Measurements from ENCODE around the gene IRAK4. TPM values are rescaled to one million over a fixed set of nuclear protein-coding genes. Genes with fewer than 3 reads are reported as not detected.
A peak's percentile ranks its signal among the peaks of the same experiment; 100 is the strongest.

Gene IRAK4
- polyA plus RNA-seq, 1 donor (not counting 4 experiments of a cell fraction or from before 2014, with no cell fraction given) = 13.9 TPM

- peaks cover 33% of the 10 kb centered on the region for H3K79me2 ChIP-seq (ENCODE audit: control insufficient read depth, insufficient read depth, low read length)
- dilution Hi-C loops (cut with MboI; ENCODE audit: extremely low pct_ligation_motif_present, low sequenced_read_pairs) = no loop called here
- peak overlapping the region; percentile 96 for H3K9ac ChIP-seq (ENCODE audit: control insufficient read depth, extremely low read depth, insufficient read depth, low read length)
- no peaks in the 10 kb centered on the region for H3K9me1 ChIP-seq (ENCODE audit: control insufficient read depth, extremely low read depth, insufficient read depth, low read length)
- peak overlapping the region; percentile 99 to 100 (median 99) for H3K4me3 ChIP-seq (ENCODE audit: control insufficient read depth in 2 of 3, extremely low read depth in 1 of 3, insufficient read depth in 2 of 3, low read depth in 1 of 3, low read length in 3 of 3)
- TF ChIP-seq EZH2 (IDR thresholded peaks at IDR 0.05; ENCODE audit: low read length) = no peak
- TF ChIP-seq CTCF (optimal IDR thresholded peaks at IDR 0.05 in 1 of 3, IDR thresholded peaks at IDR 0.05 in 1 of 3, conservative IDR thresholded peaks at IDR 0.05 in 1 of 3; ENCODE audit: extremely low read depth in 1 of 3, insufficient read depth in 2 of 3, low read length in 3 of 3) = no peak
- peak overlapping the region; percentile 67 for H3K4me2 ChIP-seq (ENCODE audit: control insufficient read depth, extremely low read depth, insufficient read depth, low read depth, low read length)
- peak overlapping the region; percentile 91 for H2AFZ ChIP-seq (ENCODE audit: control insufficient read depth, low read length)
- peaks cover 22% of the 10 kb centered on the region for H3K4me1 ChIP-seq (ENCODE audit: control insufficient read depth, extremely low read depth, insufficient read depth, low read length)
- H3K27ac ChIP-seq (ENCODE audit: control insufficient read depth, insufficient read depth, low read length) = peak overlapping the region; percentile 93
- FAIRE-seq (no peak), DNase-seq (ENCODE audit: low read depth, low spot score) (no peak)
- H3K27me3 ChIP-seq (ENCODE audit: control insufficient read depth, extremely low read depth, insufficient read depth, low read length) = no peaks in the 10 kb centered on the region
- no peaks in the 10 kb centered on the region for H3K9me3 ChIP-seq (ENCODE audit: control insufficient read depth, low read depth, low read length)
- peaks cover 2 to 6% of the 10 kb centered on the region in 2 experiments for H3K36me3 ChIP-seq (ENCODE audit: control insufficient read depth in 2 of 2, extremely low read depth in 1 of 2, insufficient read depth in 2 of 2, low read length in 2 of 2)
- H4K20me1 ChIP-seq (ENCODE audit: control insufficient read depth, extremely low read depth, insufficient read depth, low read length) = peaks cover 5% of the 10 kb centered on the region
Observed at GRCh38 chr12:43806737-43807072, 48.0 kb downstream of the IRAK4 start.

- FAIRE-seq = peak; percentile 17
- Histone ChIP-seq H3K27me3 (ENCODE audit: control insufficient read depth, extremely low read depth, insufficient read depth, low read length) (no peaks in the 10 kb centered on the region), H3K9ac (ENCODE audit: control insufficient read depth, extremely low read depth, insufficient read depth, low read length) (peak overlapping the region; percentile 96), H3K4me1 (ENCODE audit: control insufficient read depth, extremely low read depth, insufficient read depth, low read length) (peaks cover 28% of the 10 kb centered on the region), H2AFZ (ENCODE audit: control insufficient read depth, low read length) (peak overlapping the region; percentile 90), H3K36me3 (ENCODE audit: control insufficient read depth in 2 of 2, extremely low read depth in 1 of 2, insufficient read depth in 2 of 2, low read length in 2 of 2) (peaks cover 2 to 6% of the 10 kb centered on the region in 2 experiments), H3K4me2 (ENCODE audit: control insufficient read depth, extremely low read depth, insufficient read depth, low read depth, low read length) (peak overlapping the region; percentile 67), H3K79me2 (ENCODE audit: control insufficient read depth, insufficient read depth, low read length) (peaks cover 31% of the 10 kb centered on the region), H3K9me3 (ENCODE audit: control insufficient read depth, low read depth, low read length) (no peaks in the 10 kb centered on the region), H3K27ac (ENCODE audit: control insufficient read depth, insufficient read depth, low read length) (peak overlapping the region; percentile 93), H3K9me1 (ENCODE audit: control insufficient read depth, extremely low read depth, insufficient read depth, low read length) (no peaks in the 10 kb centered on the region), H3K4me3 (ENCODE audit: control insufficient read depth in 2 of 3, extremely low read depth in 1 of 3, insufficient read depth in 2 of 3, low read depth in 1 of 3, low read length in 3 of 3) (peak overlapping the region in 2 of 3 experiments; percentile 3 to 100), H4K20me1 (ENCODE audit: control insufficient read depth, extremely low read depth, insufficient read depth, low read length) (peaks cover 5% of the 10 kb centered on the region)
- dilution Hi-C loops (cut with MboI; ENCODE audit: extremely low pct_ligation_motif_present, low sequenced_read_pairs) = no loop called here
- TF ChIP-seq EZH2 (IDR thresholded peaks at IDR 0.05; ENCODE audit: low read length) = no peak
- TF ChIP-seq CTCF (optimal IDR thresholded peaks at IDR 0.05 in 1 of 3, IDR thresholded peaks at IDR 0.05 in 1 of 3, conservative IDR thresholded peaks at IDR 0.05 in 1 of 3; ENCODE audit: extremely low read depth in 1 of 3, insufficient read depth in 2 of 3, low read length in 3 of 3) = no peak
- DNase-seq (ENCODE audit: low read depth, low spot score) = no peak
Observed at GRCh38 chr12:43807386-43807785, 48.6 kb downstream of the IRAK4 start.
